ENCODE data around the gene PRKCE. TPM values are rescaled to one million over a fixed set of nuclear protein-coding genes. Genes with fewer than 3 reads are reported as not detected.

Gene PRKCE
- total RNA-seq, 4 donors from 2014 or later, result 5.9 to 21.2 (median 18.5) TPM

DNA sequence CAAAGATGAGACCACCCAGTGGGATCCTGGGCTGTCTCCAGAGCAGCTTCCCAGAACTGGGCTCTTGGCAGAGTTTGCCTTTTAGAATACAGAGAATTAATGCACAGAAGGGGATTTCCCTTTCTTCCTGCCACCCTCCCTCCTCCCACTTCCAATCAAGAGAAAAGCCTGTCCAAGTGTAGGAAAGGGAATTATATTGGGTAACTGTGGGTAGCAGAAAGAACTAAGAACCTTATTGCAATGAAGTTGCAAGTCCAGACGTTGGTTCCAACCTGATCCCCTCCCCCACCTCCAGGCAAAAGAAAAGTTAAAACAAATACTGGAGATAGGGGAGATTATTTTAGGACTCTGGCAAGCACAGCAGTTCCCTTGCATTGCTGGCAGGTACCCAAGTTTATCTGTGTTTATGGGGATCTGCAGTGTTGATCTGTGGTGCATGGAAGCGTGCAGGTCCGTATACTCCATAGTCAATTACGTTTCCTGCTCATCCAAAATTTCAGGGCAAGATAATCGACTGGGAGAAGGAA, 114.3 kb downstream of the PRKCE start:
- H3K36me3 ChIP-seq, result no peaks in the 10 kb centered on the region
- H3K4me3 ChIP-seq, result no peak overlapping the region
- H3K9me3 ChIP-seq, result no peaks in the 10 kb centered on the region
- 14% methylated on average over 4 to 5 of the region's 5 CpGs for WGBS, 2 donors (ENCODE audit: low coverage in 1 of 2)
- no peak for ATAC-seq
- peak overlapping the region in 2 of 4 donors; percentile 7 to 12 for H3K27ac ChIP-seq
- H3K27me3 ChIP-seq, result no peaks in the 10 kb centered on the region
- H3K4me1 ChIP-seq, result peaks cover 7 to 38% (median 12%) of the 10 kb centered on the region in 3 donors
- no peak for TF ChIP-seq POLR2AphosphoS5 (IDR thresholded peaks at IDR 0.05)
- no peak for TF ChIP-seq EP300 (IDR thresholded peaks at IDR 0.05)
- TF ChIP-seq, protein P1, sequence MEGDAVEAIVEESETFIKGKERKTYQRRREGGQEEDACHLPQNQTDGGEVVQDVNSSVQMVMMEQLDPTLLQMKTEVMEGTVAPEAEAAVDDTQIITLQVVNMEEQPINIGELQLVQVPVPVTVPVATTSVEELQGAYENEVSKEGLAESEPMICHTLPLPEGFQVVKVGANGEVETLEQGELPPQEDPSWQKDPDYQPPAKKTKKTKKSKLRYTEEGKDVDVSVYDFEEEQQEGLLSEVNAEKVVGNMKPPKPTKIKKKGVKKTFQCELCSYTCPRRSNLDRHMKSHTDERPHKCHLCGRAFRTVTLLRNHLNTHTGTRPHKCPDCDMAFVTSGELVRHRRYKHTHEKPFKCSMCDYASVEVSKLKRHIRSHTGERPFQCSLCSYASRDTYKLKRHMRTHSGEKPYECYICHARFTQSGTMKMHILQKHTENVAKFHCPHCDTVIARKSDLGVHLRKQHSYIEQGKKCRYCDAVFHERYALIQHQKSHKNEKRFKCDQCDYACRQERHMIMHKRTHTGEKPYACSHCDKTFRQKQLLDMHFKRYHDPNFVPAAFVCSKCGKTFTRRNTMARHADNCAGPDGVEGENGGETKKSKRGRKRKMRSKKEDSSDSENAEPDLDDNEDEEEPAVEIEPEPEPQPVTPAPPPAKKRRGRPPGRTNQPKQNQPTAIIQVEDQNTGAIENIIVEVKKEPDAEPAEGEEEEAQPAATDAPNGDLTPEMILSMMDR (IDR thresholded peaks at IDR 0.05), result no peak
- no peak for TF ChIP-seq POLR2A (IDR thresholded peaks at IDR 0.05)

DNA sequence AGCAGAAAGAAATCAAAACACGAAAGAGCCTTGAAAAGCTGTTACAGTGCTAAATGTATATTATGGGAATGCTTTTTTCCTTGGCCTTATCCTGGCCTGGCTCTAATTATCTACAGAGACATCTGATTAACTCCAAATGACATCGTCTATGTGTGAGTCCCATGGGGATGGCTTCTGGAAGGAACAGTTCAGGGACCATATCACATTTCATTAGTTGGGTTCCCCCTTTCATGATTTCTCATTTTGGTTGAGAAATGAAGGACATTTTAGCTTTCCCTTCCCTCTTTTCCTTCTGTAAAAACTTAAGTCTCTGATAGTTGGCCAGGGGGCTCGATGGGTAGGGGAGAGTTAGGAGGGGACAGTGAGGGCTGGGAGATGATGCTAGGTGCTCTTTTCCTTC, 116.7 kb downstream of the PRKCE start:
- TF ChIP-seq POLR2AphosphoS5 (IDR thresholded peaks at IDR 0.05) (no peak), POLR2A (IDR thresholded peaks at IDR 0.05) (no peak), EP300 (IDR thresholded peaks at IDR 0.05) (no peak)
- TF ChIP-seq, protein P1 (IDR thresholded peaks at IDR 0.05), result no peak
- Histone ChIP-seq H3K36me3 (no peaks in the 10 kb centered on the region), H3K4me3 (no peak overlapping the region), H3K9me3 (no peaks in the 10 kb centered on the region), H3K27me3 (no peaks in the 10 kb centered on the region), H3K4me1 (peaks cover 7 to 55% (median 16%) of the 10 kb centered on the region in 3 donors), H3K27ac (no peak overlapping the region)
- 81 to 91% methylated on average over 1 to 3 of the region's 3 CpGs for WGBS, 2 donors (ENCODE audit: low coverage in 1 of 2)
- no peak for ATAC-seq

DNA sequence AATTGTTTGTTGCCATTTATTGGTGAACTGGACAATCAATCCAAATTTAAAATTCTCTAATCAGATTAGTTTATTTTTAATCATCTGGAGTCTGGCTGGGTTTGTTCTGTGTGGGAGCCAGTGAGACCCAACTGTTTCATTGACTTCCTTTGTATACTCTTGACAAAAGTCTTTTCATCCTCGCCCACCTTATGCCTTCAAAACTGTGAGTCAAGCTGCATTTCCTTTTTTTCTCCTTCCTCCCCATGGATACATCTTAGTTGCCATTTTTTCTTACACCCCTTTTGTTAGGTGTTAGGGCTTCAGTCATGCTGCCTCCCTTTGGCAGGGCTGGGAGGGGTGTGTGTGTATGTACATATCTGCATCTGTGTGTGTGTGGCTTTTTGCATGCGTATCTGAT, 117.6 kb downstream of the PRKCE start:
- H3K27me3 ChIP-seq, result no peaks in the 10 kb centered on the region
- H3K36me3 ChIP-seq, result no peaks in the 10 kb centered on the region
- ATAC-seq, result no peak
- TF ChIP-seq, protein P1 (IDR thresholded peaks at IDR 0.05), result no peak
- TF ChIP-seq POLR2AphosphoS5 (IDR thresholded peaks at IDR 0.05), result no peak
- TF ChIP-seq EP300 (IDR thresholded peaks at IDR 0.05), result no peak
- TF ChIP-seq POLR2A (IDR thresholded peaks at IDR 0.05), result no peak
- H3K27ac ChIP-seq, result no peak overlapping the region
- 97 to 100% methylated on average over 1 to 2 of the region's 2 CpGs for WGBS, 2 donors (ENCODE audit: low coverage in 1 of 2)
- no peaks in the 10 kb centered on the region for H3K9me3 ChIP-seq
- H3K4me1 ChIP-seq, result peaks cover 7 to 55% (median 16%) of the 10 kb centered on the region in 3 donors
- no peak overlapping the region for H3K4me3 ChIP-seq

GRCh38 chr2:45769854-45770576, 118.5 kb downstream of the PRKCE start:
- ATAC-seq, result no peak
- Histone ChIP-seq H3K4me3 (no peak overlapping the region), H3K9me3 (no peaks in the 10 kb centered on the region), H3K27me3 (no peaks in the 10 kb centered on the region), H3K27ac (peak overlapping the region; percentile 75 to 89 (median 86)), H3K4me1 (peaks cover 7 to 52% (median 16%) of the 10 kb centered on the region in 3 donors), H3K36me3 (no peaks in the 10 kb centered on the region)
- WGBS, 2 donors (ENCODE audit: low coverage in 1 of 2), result 94 to 100% methylated on average over 1 to 7 of the region's 15 CpGs
- TF ChIP-seq EP300 (IDR thresholded peaks at IDR 0.05) (no peak), POLR2AphosphoS5 (IDR thresholded peaks at IDR 0.05) (no peak), POLR2A (IDR thresholded peaks at IDR 0.05) (no peak)
- TF ChIP-seq, protein P1 (IDR thresholded peaks at IDR 0.05), result no peak

DNA sequence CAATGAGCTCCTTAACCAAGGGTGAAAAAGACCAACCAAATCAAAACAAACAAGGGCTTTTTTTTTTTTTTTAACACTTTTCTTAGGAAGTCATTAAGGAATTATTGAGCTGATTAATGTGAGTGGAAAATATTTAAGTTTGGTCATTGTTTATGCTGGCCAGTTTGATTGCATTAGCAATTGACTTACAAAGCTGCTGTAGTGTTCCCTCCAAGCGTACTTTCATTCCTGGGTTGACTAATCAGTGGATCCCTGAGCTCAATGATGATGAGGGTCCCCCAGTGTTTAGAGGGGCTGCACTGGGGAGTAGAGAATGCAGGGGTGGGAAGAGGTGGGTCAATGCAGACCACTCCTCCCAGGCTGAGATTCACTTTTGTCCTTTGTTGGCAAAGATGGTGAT, 119.3 kb downstream of the PRKCE start:
- H3K4me1 ChIP-seq, result peaks cover 4 to 52% (median 15%) of the 10 kb centered on the region in 3 donors
- no peaks in the 10 kb centered on the region for H3K36me3 ChIP-seq
- H3K27ac ChIP-seq, result peak overlapping the region; percentile 75 to 89 (median 86)
- WGBS, 2 donors (ENCODE audit: low coverage in 1 of 2), result 11% methylated on average over 1 of the region's 1 CpG; no CpG with 5 or more reads in 1 of the 2 donors
- ATAC-seq, result peak; percentile 47
- no peaks in the 10 kb centered on the region for H3K9me3 ChIP-seq
- peak overlapping the region; percentile 4 to 40 for H3K4me3 ChIP-seq
- H3K27me3 ChIP-seq, result no peaks in the 10 kb centered on the region
- TF ChIP-seq, protein P1 (IDR thresholded peaks at IDR 0.05), result no peak
- TF ChIP-seq POLR2AphosphoS5 (IDR thresholded peaks at IDR 0.05), result peak; percentile 39
